ENCODE measurements around the gene HMOX1.
"Not testable (repeated sequence)": the region's sequence is repeated elsewhere in the genome, so short reads cannot be mapped to it uniquely, and the experiment has no call there.

Gene HMOX1

DNA sequence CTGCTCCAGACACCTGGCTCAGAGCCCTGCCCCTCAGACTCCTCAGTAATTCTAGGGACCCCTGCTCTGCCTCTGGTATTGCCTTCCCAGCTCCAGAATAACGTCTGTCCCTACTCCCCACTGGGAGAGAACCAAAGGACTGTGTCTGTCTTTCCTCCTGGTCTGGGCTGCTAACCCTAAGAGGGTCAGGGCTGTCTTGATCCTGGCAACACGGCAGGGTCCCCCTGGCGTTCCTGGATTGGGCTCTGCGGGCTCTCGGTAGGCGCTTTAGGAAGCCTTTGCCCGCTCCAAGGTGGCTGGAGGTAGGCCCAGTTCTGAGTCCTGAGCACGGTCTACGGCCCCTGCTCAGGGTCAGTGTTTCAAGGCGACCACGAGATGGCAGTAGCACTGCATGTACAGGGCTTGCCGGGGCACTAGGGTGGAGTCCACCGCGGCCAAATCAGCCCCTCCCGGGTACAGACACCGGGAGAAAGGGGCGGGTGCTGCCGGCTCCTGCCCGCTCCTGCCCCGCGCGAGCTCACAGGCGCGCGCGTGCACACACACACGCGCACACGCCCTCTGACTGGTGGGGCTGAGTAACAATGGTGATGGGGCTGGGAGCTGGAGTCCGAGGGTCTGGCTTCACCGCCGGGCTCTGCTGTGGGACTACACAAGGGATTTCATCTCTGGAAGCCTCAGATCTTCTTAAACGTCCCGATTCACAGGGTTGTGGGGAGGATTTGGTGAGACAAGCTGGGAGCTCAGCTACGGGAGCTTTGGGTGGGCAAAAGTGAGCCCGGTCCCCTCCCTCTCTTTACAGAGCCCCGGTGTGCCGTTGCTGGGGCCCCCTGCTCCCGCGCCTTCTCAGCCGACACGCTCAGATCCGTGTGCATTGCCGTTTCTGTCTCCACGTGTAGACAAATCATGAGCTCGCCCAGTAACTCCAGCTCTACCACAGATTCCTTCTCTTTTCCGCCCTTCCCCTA is 30.1 kb upstream of the HMOX1 start:
- no peak overlapping the region for H3K27ac ChIP-seq (ENCODE audit: low read length)
- no peaks in the 10 kb centered on the region for H3K27me3 ChIP-seq (ENCODE audit: control insufficient read depth, insufficient read depth, low read length)
- H3K36me3 ChIP-seq (ENCODE audit: control insufficient read depth, insufficient read depth, low read length): no peaks in the 10 kb centered on the region; the same call in 1 of the 2 replicates
- DNase-seq (ENCODE audit: low read depth, low spot score): peak; percentile 91
- no CpG with 5 or more reads among the region's 47 CpGs for WGBS (ENCODE audit: insufficient coverage, insufficient read length)
- peak overlapping the region; percentile 62; the same call in 1 of the 2 replicates for H3K4me3 ChIP-seq (ENCODE audit: low read length)
- H3K4me1 ChIP-seq (ENCODE audit: control insufficient read depth, insufficient read depth, low read length): peaks cover 3% of the 10 kb centered on the region; the same call in 1 of the 2 replicates
- H3K9me3 ChIP-seq (ENCODE audit: control insufficient read depth, insufficient read depth, low read length): no peaks in the 10 kb centered on the region

DNA sequence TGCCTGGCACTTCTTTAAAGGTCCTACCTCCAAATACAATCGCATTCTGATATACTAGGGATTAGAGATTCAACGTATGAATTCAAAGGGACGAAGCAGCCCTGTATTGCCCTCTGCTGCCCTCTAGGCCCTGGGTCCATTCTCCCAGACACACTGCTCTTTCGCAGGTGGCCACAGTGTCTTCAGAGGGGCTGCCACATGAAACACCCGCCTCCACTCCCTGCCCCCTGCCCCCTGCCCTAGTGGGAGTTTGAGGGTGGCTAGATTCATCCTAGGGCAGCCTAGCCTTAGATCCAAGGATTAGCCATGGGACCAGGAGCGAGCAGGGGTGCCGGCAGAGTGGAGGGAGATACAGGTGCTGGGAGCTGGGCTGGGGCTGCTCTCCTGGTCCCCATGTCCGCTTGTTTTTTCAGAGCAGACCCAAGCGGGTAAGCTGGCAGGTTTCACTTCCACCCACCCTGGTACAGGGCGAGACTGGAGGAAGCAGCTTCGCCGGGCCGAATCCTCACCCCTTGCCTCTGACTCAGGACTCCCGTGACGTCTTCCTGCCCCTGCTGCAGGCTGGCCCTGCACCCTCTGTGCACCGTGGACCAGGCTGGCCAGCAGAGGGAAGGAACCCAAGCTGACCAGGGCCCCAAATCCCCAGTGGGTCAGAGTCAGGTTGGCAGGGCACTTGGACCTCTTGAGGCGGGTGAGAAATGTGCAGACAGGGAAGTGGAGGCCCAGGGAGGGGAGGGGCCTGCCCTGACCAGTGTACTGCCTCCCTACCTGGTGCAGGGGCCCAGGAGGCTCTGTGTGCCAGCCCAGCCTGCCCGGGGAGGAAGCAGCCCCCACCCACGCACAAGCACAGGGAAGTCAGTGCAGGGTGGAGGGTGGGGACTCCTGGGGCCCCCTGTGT is 28.4 kb upstream of the HMOX1 start:
- no peak for DNase-seq (ENCODE audit: low read depth, low spot score)

DNA sequence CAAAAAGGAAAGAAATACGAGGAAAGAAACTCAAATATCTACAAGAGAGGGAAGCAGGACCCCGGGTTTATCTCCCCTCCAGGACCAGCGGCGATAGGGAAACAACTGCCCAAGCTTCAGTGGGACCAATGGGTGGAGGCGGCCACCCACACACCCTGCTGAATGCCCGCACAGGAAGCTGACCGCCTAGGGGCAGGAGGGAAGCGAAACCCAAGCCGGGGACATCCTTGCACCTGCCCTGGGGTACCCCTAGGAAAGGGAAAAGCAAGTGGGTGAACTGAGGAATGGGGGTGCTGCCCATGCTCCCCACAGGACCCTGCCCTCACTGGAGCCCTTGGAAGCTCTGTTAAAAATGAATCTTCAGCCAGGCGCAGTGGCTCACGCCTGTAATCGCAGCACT is 27.6 kb upstream of the HMOX1 start:
- Histone ChIP-seq H3K27ac (ENCODE audit: low read length) (no peak overlapping the region), H3K4me3 (ENCODE audit: low read length) (no peak overlapping the region; the same call in 1 of the 2 replicates)
- WGBS (ENCODE audit: insufficient coverage, insufficient read length): no CpG with 5 or more reads among the region's 12 CpGs

More for the DNA sequence above, 28.4 kb upstream of the HMOX1 start:
- WGBS (ENCODE audit: insufficient coverage, insufficient read length): no CpG with 5 or more reads among the region's 19 CpGs
- Histone ChIP-seq H3K27ac (ENCODE audit: low read length) (no peak overlapping the region), H3K36me3 (ENCODE audit: control insufficient read depth, insufficient read depth, low read length) (no peaks in the 10 kb centered on the region), H3K4me3 (ENCODE audit: low read length) (no peak overlapping the region), H3K27me3 (ENCODE audit: control insufficient read depth, insufficient read depth, low read length) (no peaks in the 10 kb centered on the region), H3K4me1 (ENCODE audit: control insufficient read depth, insufficient read depth, low read length) (peaks cover 3% of the 10 kb centered on the region; the same call in 1 of the 2 replicates), H3K9me3 (ENCODE audit: control insufficient read depth, insufficient read depth, low read length) (no peaks in the 10 kb centered on the region)

GRCh38 chr22:35354068-35354467 is 26.8 kb upstream of the HMOX1 start:
- Histone ChIP-seq H3K9me3 (ENCODE audit: control insufficient read depth, insufficient read depth, low read length) (no peaks in the 10 kb centered on the region), H3K4me1 (ENCODE audit: control insufficient read depth, insufficient read depth, low read length) (peaks cover 3% of the 10 kb centered on the region; the same call in 1 of the 2 replicates), H3K36me3 (ENCODE audit: control insufficient read depth, insufficient read depth, low read length) (no peaks in the 10 kb centered on the region), H3K27me3 (ENCODE audit: control insufficient read depth, insufficient read depth, low read length) (no peaks in the 10 kb centered on the region), H3K27ac (ENCODE audit: low read length) (no peak overlapping the region), H3K4me3 (ENCODE audit: low read length) (no peak overlapping the region)
- no CpG with 5 or more reads among the region's 4 CpGs for WGBS (ENCODE audit: insufficient coverage, insufficient read length)
- DNase-seq (ENCODE audit: low read depth, low spot score): no peak

More for the DNA sequence above, 27.6 kb upstream of the HMOX1 start:
- no peaks in the 10 kb centered on the region for H3K27me3 ChIP-seq (ENCODE audit: control insufficient read depth, insufficient read depth, low read length)
- H3K9me3 ChIP-seq (ENCODE audit: control insufficient read depth, insufficient read depth, low read length): no peaks in the 10 kb centered on the region
- H3K4me1 ChIP-seq (ENCODE audit: control insufficient read depth, insufficient read depth, low read length): peaks cover 3% of the 10 kb centered on the region; the same call in 1 of the 2 replicates
- DNase-seq (ENCODE audit: low read depth, low spot score): no peak
- no peaks in the 10 kb centered on the region for H3K36me3 ChIP-seq (ENCODE audit: control insufficient read depth, insufficient read depth, low read length)

- WGBS (ENCODE audit: insufficient coverage, insufficient read length): no CpG with 5 or more reads among the region's 6 CpGs
- no peak overlapping the region for H3K4me3 ChIP-seq (ENCODE audit: low read length)
- H3K27ac ChIP-seq (ENCODE audit: low read length): no peak overlapping the region
- DNase-seq (ENCODE audit: low read depth, low spot score): no peak
- H3K4me1 ChIP-seq (ENCODE audit: control insufficient read depth, insufficient read depth, low read length): no peaks in the 10 kb centered on the region
- H3K36me3 ChIP-seq (ENCODE audit: control insufficient read depth, insufficient read depth, low read length): no peaks in the 10 kb centered on the region
- no peaks in the 10 kb centered on the region for H3K9me3 ChIP-seq (ENCODE audit: control insufficient read depth, insufficient read depth, low read length)
- H3K27me3 ChIP-seq (ENCODE audit: control insufficient read depth, insufficient read depth, low read length): no peaks in the 10 kb centered on the region
Observed at GRCh38 chr22:35357883-35358621, 22.8 kb upstream of the HMOX1 start.

- no CpG with 5 or more reads among the region's 9 CpGs for WGBS (ENCODE audit: insufficient coverage, insufficient read length)
- Histone ChIP-seq H3K9me3 (ENCODE audit: control insufficient read depth, insufficient read depth, low read length) (no peaks in the 10 kb centered on the region), H3K4me3 (ENCODE audit: low read length) (no peak overlapping the region), H3K36me3 (ENCODE audit: control insufficient read depth, insufficient read depth, low read length) (no peaks in the 10 kb centered on the region), H3K27ac (ENCODE audit: low read length) (no peak overlapping the region), H3K27me3 (ENCODE audit: control insufficient read depth, insufficient read depth, low read length) (no peaks in the 10 kb centered on the region), H3K4me1 (ENCODE audit: control insufficient read depth, insufficient read depth, low read length) (no peaks in the 10 kb centered on the region)
- DNase-seq (ENCODE audit: low read depth, low spot score): no peak
Observed at GRCh38 chr22:35359380-35360065, 21.4 kb upstream of the HMOX1 start.

GRCh38 chr22:35361001-35361558 is 19.8 kb upstream of the HMOX1 start:
- H3K9me3 ChIP-seq (ENCODE audit: control insufficient read depth, insufficient read depth, low read length): no peaks in the 10 kb centered on the region
- H3K36me3 ChIP-seq (ENCODE audit: control insufficient read depth, insufficient read depth, low read length): no peaks in the 10 kb centered on the region
- no peak for DNase-seq (ENCODE audit: low read depth, low spot score)
- H3K27me3 ChIP-seq (ENCODE audit: control insufficient read depth, insufficient read depth, low read length): no peaks in the 10 kb centered on the region
- H3K27ac ChIP-seq (ENCODE audit: low read length): no peak overlapping the region
- H3K4me3 ChIP-seq (ENCODE audit: low read length): no peak overlapping the region
- no CpG with 5 or more reads among the region's 6 CpGs for WGBS (ENCODE audit: insufficient coverage, insufficient read length)
- no peaks in the 10 kb centered on the region for H3K4me1 ChIP-seq (ENCODE audit: control insufficient read depth, insufficient read depth, low read length)

GRCh38 chr22:35363566-35364086 is 17.3 kb upstream of the HMOX1 start:
- Histone ChIP-seq H3K27ac (ENCODE audit: low read length) (no peak overlapping the region), H3K9me3 (ENCODE audit: control insufficient read depth, insufficient read depth, low read length) (no peaks in the 10 kb centered on the region), H3K27me3 (ENCODE audit: control insufficient read depth, insufficient read depth, low read length) (no peaks in the 10 kb centered on the region), H3K4me1 (ENCODE audit: control insufficient read depth, insufficient read depth, low read length) (peaks cover 2% of the 10 kb centered on the region; the same call in 1 of the 2 replicates), H3K4me3 (ENCODE audit: low read length) (no peak overlapping the region), H3K36me3 (ENCODE audit: control insufficient read depth, insufficient read depth, low read length) (no peaks in the 10 kb centered on the region)
- no CpG with 5 or more reads among the region's 11 CpGs for WGBS (ENCODE audit: insufficient coverage, insufficient read length)
- DNase-seq (ENCODE audit: low read depth, low spot score): no peak

DNA sequence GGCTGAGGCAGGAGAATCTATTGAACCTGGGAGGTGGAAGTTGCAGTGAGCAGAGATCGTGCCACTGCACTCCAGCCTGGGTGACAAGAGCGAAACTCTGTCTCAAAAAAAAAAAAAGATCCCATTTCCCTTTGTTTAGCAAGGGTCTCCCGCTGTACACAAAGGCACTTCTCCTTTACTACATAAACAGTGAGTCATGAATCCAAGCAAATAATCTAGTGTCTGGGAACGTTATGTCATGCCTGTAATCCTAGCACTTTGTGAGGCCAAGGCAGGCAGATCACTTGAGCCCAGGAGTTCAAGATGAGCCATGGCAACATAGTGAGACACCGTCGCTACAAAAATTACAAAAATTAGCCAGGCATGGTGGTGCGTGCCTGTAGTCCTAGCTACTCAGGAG is 16.7 kb upstream of the HMOX1 start:
- H3K9me3 ChIP-seq (ENCODE audit: control insufficient read depth, insufficient read depth, low read length); H3K27ac ChIP-seq (ENCODE audit: low read length); H3K4me1 ChIP-seq (ENCODE audit: control insufficient read depth, insufficient read depth, low read length); DNase-seq (ENCODE audit: low read depth, low spot score); H3K4me3 ChIP-seq (ENCODE audit: low read length); H3K36me3 ChIP-seq (ENCODE audit: control insufficient read depth, insufficient read depth, low read length); H3K27me3 ChIP-seq (ENCODE audit: control insufficient read depth, insufficient read depth, low read length): not testable (repeated sequence)
- no CpG with 5 or more reads among the region's 7 CpGs for WGBS (ENCODE audit: insufficient coverage, insufficient read length)

All from iPS DF 6.9 (cell line).